GM19193 (cell line): Measurements from ENCODE around the gene TMEM198.

Experiments
- POLR2A ChIP-seq: IDR thresholded peaks from 4 replicates; pipeline ENCODE4 v1.6.1; 2011; ENCODE audit not compliant: insufficient read depth, insufficient read length; ENCODE audit errors: extremely low read depth

The TMEM198 gene

GRCh38 chr2:219506153-219506801 lies 37.6 kb upstream of the TMEM198 start:
- no peak for TF ChIP-seq POLR2A

GRCh38 chr2:219506802-219507526 lies 36.9 kb upstream of the TMEM198 start:
- TF ChIP-seq POLR2A = no peak

DNA sequence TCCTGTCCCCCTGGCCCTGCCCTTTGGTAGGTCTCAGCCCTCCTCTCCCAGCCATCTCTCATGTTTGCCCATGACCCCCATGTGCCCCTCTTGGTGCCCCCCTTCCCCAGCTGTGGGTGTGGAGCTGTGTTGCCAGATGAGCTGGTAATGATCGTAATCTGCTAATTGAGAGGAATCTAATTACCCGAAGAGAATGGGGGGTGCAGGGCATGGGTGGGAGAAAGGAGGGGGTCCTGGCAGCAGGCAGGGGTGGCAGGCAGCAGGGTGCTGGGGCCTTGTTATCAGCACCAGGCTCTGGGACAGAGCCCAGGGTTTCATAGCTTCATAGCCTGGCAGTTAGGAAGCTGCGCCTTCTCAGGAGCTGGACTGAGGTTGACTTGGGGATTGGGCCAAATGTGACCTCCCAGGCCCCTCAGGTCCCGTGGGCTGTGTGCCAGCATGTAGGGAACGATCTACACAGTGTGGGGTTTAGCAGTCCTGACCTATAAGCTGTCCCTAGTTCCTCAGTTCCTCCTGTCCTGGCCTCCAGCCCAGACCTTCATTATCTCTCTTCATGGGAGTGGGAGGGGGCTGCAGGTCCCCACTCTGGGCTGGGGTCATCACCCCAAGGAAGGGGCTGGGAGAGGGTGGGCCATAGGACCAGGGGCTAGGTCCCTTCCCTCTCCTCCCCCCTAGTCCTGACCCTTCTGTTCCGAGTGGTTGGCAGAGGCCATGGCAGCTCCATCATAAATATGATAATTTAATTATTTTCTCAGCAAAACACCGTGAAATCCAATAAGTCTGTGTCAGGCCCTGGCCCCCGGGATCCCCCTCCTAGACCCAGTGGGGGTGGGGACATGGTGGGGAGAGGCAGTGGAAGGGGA lies 36.0 kb upstream of the TMEM198 start:
- TF ChIP-seq POLR2A = no peak

- no peak for TF ChIP-seq POLR2A
Measured at GRCh38 chr2:219508444-219508734, 35.4 kb upstream of the TMEM198 start.

GRCh38 chr2:219508971-219509779 lies 34.7 kb upstream of the TMEM198 start:
- TF ChIP-seq POLR2A = no peak

GRCh38 chr2:219509780-219510511 lies 33.9 kb upstream of the TMEM198 start:
- no peak for TF ChIP-seq POLR2A

DNA sequence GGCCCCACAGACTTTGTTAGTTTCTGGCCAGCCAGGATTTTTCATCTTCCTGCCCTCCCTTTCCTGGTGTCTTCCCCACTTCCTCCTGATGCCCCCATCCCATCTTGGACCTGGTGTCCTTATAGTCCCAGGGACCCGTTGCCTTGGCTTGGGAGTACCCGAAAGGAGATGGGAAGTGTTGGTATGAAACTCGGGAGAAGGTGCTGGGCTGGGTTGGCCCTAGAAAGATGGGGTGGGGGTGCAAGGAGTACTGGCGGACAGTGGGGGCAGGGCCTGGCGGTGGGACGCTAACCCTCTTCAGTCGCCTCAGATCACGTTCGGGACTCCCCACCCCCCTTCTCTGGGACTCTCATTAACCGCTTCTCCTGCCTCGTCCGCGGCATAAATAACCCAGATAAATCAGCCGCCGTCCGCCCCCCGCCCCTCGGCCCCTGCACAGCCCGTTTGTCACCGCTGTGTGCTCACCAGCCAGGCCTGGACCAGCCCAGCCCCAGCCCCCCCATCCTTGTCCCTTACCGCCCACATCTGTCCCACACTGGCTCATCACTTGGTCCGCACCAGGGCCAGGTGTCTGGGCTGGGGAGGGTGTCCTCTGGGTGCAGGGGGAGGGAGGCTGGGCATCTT lies 33.2 kb upstream of the TMEM198 start:
- no peak for TF ChIP-seq POLR2A

GRCh38 chr2:219511547-219512325 lies 32.1 kb upstream of the TMEM198 start:
- TF ChIP-seq POLR2A = no peak

- no peak for TF ChIP-seq POLR2A
Measured at GRCh38 chr2:219512524-219513216, 31.2 kb upstream of the TMEM198 start.

GRCh38 chr2:219513787-219514186 lies 30.0 kb upstream of the TMEM198 start:
- TF ChIP-seq POLR2A = no peak

DNA sequence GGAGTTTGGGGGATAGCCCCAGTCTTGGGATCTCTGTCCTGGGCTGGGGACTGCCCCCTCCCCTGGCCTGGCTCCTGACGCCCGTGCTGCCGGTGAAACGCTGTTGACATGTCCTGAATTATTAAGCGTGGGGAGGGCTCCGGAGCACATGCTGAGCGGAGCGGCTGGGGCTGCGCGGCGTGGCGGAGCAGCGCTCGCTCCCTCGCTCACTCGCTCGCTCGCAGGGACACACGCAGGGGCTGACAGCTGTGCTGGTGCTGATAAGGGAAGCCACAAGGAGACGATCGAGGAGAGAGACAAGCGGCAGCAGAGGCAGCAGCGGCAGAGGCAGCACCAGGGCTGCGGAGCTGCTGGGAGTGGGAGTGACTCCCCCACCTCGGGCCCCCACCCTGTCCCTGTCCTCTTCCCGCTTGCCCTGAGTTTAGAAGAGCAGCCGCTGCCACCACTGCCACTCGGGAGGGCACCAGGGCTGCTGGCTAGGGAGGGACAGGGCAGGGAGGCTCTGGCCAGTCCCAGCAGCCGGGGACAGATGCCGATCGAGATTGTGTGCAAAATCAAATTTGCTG lies 29.5 kb upstream of the TMEM198 start, which contains the start of gene ASIC4:
Gene ASIC4, plus strand, starts transcription at position 287 of the 566 bp plus-strand sequence. Its CDS starts 243 bp downstream, at position 530.
- TF ChIP-seq POLR2A = no peak

DNA sequence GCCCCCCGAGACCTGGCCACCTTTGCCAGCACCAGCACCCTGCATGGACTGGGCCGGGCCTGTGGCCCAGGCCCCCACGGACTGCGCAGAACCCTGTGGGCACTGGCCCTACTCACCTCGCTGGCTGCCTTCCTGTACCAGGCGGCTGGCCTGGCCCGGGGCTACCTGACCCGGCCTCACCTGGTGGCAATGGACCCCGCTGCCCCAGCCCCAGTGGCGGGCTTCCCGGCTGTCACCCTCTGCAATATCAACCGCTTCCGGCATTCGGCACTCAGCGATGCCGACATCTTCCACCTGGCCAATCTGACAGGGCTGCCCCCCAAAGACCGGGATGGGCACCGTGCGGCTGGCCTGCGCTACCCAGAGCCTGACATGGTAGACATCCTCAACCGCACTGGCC lies 29.0 kb upstream of the TMEM198 start:
- TF ChIP-seq POLR2A = no peak

DNA sequence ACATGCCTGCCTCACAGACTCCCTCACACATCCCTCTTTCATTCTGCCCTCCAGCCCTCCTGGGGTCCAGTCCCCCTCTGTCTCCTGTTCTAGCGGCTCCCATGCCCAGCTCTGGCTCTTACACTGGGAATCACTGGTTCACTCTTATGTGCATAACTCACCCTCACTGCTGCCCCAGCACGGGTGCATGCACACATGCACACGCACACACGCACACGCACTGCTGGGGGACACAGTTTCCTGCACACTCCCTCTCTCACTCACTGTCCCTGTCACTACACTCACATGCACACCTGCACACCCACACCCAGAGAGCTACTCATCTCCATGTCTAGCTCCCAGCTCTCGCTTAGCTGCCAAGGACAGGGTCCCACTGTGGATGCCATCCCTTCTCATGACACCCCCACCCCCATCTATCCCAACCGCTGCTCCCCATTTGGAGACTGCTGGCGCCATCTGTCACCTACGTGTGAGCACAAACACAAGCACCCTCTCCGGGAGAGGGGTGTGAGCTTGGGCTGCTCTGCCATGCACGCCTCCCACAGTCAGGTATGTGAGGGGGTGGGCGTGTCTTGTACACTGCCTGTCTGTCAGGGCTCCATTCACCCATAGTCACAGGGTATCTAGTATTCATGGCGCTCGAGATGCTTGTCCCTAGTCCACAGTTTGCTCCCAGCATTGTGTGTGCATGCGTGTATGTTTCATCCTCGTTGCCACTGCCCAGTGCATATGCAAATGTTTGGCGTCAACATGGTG lies 27.8 kb upstream of the TMEM198 start:
- no peak for TF ChIP-seq POLR2A
